Prostate gland (tissue), 2 donors: ENCODE results near the gene YWHAQ. TPM values are rescaled to one million over a fixed set of nuclear protein-coding genes. Genes with fewer than 3 reads are reported as not detected.
A peak's percentile ranks its signal among the peaks of the same experiment; 100 is the strongest.

Source experiments
- DNase-seq: peaks from one replicate; pipeline ENCODE4 v3.0.0-alpha.2; 2019; ENCODE audit warnings: low spot score
- H3K27ac ChIP-seq, 2 donors: fragments of 200-600 bp; sonication (generic); 2 replicates each; pipeline ENCODE4 v1.5.1; 2017 to 2019
- H3K27me3 ChIP-seq: fragments of 200-600 bp; sonication (generic); replicated peaks from 2 replicates; pipeline ENCODE4 v1.5.1; 2019; ENCODE audit not compliant: insufficient read depth
- H3K36me3 ChIP-seq, 2 donors: fragments of 200-600 bp; sonication (generic); 1 replicate in 1 of 2; 2 replicates in 1 of 2; pipeline versions ENCODE4 v1.5.1 to v1.8.1; 2017 to 2019
- H3K4me1 ChIP-seq: fragments of 200-600 bp; sonication (generic); replicated peaks from 2 replicates; pipeline ENCODE4 v1.5.1; 2019
- H3K4me3 ChIP-seq, 2 donors: fragments of 200-600 bp; sonication (generic); 2 replicates each; pipeline ENCODE4 v1.5.1; 2017 to 2019
- H3K9me3 ChIP-seq: fragments of 200-600 bp; sonication (generic); 2 replicates; pipeline ENCODE4 v1.5.1; 2017
- POLR2A ChIP-seq: fragments of 450-650 bp; IDR thresholded peaks from one replicate; pipeline ENCODE4 v1.6.1; 2016; ENCODE audit warnings: antibody characterized with exemption, mild to moderate bottlenecking
- POLR2AphosphoS5 ChIP-seq: sonication (generic); formaldehyde crosslinking; IDR thresholded peaks from one replicate; pipeline ENCODE4 v1.6.1; 2017; ENCODE audit warnings: antibody characterized with exemption
- WGBS: methylation state at CpG from one replicate; pipeline ENCODE4 v1.1.5; 2018; 5-methylcytosine and 5-hydroxymethylcytosine counted together
- intact Hi-C: fragments of 100-400 bp; cut with DNase I; formaldehyde crosslinking; loops from one replicate; pipeline ENCODE4 v1.14.2; 2022
- total RNA-seq, 2 donors: library from RNA; depleted of rRNA; stranded (reverse); fragments of >200 nt; gene quantifications; one replicate each; pipeline ENCODE4 v1.1.0, GENCODE V29; 2016
- TF ChIP-seq, protein P1 (sequence below), 4 experiments: fragments of 200-600 bp in 2 of 4; fragments of 450-650 bp in 2 of 4; sonication (generic) in 2 of 4; IDR thresholded peaks; 1 replicate in 3 of 4; 2 replicates in 1 of 4; pipeline ENCODE4 v1.5.1; 2016 to 2019; ENCODE audit warnings: antibody characterized with exemption in 4 of 4, mild to moderate bottlenecking in 2 of 4, moderate library complexity in 2 of 4

The YWHAQ gene
- total RNA-seq, 2 donors from 2014 or later = 208 to 248 TPM

DNA sequence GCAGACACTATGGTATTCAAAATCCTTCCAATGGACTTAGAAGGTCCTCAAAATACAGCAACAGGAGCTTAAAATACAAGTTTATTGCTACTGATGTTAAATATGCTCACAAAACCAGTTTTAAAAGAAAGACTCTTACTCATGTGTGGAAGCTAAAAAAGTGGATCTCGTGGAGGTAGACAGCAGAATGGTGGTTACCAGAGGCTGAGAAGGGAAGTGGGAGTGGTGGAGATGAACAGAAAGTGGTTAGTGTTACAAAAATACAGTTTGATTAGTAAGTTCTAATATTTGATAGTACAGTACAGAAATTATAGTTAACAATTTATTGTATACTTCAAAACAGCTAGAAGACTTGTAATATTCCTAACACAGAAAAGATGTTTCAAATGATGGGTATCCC is 87.2 kb downstream of the YWHAQ start:
- H3K4me3 ChIP-seq = no peak overlapping the region
- H3K27ac ChIP-seq = no peak overlapping the region
- TF ChIP-seq POLR2A (no peak), POLR2AphosphoS5 (no peak)
- TF ChIP-seq, protein P1, sequence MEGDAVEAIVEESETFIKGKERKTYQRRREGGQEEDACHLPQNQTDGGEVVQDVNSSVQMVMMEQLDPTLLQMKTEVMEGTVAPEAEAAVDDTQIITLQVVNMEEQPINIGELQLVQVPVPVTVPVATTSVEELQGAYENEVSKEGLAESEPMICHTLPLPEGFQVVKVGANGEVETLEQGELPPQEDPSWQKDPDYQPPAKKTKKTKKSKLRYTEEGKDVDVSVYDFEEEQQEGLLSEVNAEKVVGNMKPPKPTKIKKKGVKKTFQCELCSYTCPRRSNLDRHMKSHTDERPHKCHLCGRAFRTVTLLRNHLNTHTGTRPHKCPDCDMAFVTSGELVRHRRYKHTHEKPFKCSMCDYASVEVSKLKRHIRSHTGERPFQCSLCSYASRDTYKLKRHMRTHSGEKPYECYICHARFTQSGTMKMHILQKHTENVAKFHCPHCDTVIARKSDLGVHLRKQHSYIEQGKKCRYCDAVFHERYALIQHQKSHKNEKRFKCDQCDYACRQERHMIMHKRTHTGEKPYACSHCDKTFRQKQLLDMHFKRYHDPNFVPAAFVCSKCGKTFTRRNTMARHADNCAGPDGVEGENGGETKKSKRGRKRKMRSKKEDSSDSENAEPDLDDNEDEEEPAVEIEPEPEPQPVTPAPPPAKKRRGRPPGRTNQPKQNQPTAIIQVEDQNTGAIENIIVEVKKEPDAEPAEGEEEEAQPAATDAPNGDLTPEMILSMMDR (IDR thresholded peaks at IDR 0.05) = no peak
- no peak for DNase-seq
- no peaks in the 10 kb centered on the region for H3K27me3 ChIP-seq
- H3K4me1 ChIP-seq = no peaks in the 10 kb centered on the region
- no peaks in the 10 kb centered on the region for H3K9me3 ChIP-seq
- intact Hi-C loops = no loop called here
- WGBS = 26% methylated on average over 1 of the region's 1 CpG
- no peaks in the 10 kb centered on the region for H3K36me3 ChIP-seq

- Histone ChIP-seq H3K4me3 (no peak overlapping the region), H3K36me3 (no peaks in the 10 kb centered on the region), H3K27me3 (no peaks in the 10 kb centered on the region), H3K9me3 (no peaks in the 10 kb centered on the region), H3K27ac (peak overlapping the region in 1 of 2 donors; percentile 9), H3K4me1 (no peaks in the 10 kb centered on the region)
- intact Hi-C loops = no loop called here
- 80% methylated on average over 5 of the region's 5 CpGs for WGBS
- no peak for TF ChIP-seq POLR2A
- TF ChIP-seq, protein P1 (IDR thresholded peaks at IDR 0.05) = no peak
- TF ChIP-seq POLR2AphosphoS5 = no peak
- DNase-seq = no peak
Observed at GRCh38 chr2:9539531-9539930, 91.3 kb downstream of the YWHAQ start.

DNA sequence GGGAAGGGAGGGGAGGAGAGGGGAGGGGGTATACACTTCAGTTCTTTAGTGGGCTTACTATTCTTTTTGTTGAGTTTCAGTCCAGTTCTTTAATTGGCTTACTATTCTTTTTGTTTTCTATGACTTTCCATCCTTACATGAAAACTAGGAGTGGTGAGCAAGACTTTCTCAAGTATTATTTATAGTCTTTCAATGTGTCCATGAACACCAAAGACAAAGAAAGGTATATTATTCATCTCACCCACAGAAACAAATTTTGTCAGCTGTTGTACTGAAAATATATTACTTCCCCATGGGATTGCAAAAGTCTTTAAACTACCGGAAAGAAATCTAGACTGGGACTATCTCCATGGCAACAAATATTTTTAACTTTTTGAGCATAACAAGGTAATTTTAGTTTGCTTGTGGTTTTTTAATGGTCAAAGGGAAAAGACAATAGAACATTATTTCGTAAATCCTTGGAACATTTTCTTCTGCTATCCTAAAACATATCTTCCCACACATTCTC is 92.7 kb downstream of the YWHAQ start:
- Histone ChIP-seq H3K27me3 (no peaks in the 10 kb centered on the region), H3K4me3 (no peak overlapping the region), H3K36me3 (no peaks in the 10 kb centered on the region), H3K9me3 (no peaks in the 10 kb centered on the region), H3K4me1 (no peaks in the 10 kb centered on the region), H3K27ac (no peak overlapping the region)
- WGBS = 36% methylated on average over 2 of the region's 2 CpGs
- intact Hi-C loops = no loop called here
- no peak for DNase-seq
- TF ChIP-seq, protein P1 (IDR thresholded peaks at IDR 0.05) = no peak
- no peak for TF ChIP-seq POLR2AphosphoS5
- no peak for TF ChIP-seq POLR2A

DNA sequence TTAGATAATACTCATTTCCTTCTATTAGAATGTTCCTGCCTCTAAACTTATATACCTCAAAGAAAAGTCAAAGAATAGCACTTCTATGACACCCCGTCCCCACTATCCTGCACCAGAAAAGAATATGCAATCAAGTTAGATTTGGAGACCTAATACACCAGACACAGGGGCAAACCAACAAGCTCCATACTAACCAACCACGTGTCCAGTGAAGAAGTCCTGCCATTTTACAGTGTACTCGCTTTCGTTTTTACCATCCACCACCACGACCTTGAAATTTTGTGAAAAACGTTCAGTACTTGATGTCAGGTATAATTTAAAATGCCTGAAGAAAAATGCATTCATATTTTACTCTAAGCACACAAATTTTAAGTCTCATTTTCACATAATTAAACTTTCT is 94.3 kb downstream of the YWHAQ start:
- TF ChIP-seq POLR2A (no peak), POLR2AphosphoS5 (no peak)
- TF ChIP-seq, protein P1 (IDR thresholded peaks at IDR 0.05) = no peak
- no peaks in the 10 kb centered on the region for H3K36me3 ChIP-seq
- no peaks in the 10 kb centered on the region for H3K4me1 ChIP-seq
- DNase-seq = no peak
- H3K4me3 ChIP-seq = no peak overlapping the region
- no peak overlapping the region for H3K27ac ChIP-seq
- 93% methylated on average over 6 of the region's 6 CpGs for WGBS
- no peaks in the 10 kb centered on the region for H3K27me3 ChIP-seq
- intact Hi-C loops = no loop called here
- no peaks in the 10 kb centered on the region for H3K9me3 ChIP-seq

DNA sequence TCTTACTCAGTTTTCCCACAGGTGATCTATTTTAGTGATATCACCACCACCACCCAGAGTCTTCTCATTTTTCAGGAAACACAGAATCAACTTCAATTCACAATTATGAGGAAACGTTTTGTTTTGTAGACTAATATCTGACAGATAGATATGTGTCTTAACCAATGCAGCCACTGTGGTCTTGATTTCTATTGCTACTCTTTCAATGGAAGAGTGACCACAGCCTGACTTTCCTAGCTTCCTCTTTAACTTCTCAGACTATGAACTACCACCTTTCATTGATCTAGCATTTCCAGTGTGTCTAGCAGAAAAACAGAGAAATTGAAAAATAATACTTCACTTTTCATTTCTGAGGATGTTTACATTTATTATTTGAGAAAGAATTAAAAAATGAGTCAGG is 95.6 kb downstream of the YWHAQ start:
- no peak overlapping the region for H3K27ac ChIP-seq
- no peak for DNase-seq
- intact Hi-C loops = no loop called here
- no peak for TF ChIP-seq POLR2A
- no peak for TF ChIP-seq POLR2AphosphoS5
- TF ChIP-seq, protein P1 (IDR thresholded peaks at IDR 0.05) = no peak
- no peaks in the 10 kb centered on the region for H3K9me3 ChIP-seq
- 58% methylated on average over 1 of the region's 1 CpG for WGBS
- H3K36me3 ChIP-seq = no peaks in the 10 kb centered on the region
- no peaks in the 10 kb centered on the region for H3K27me3 ChIP-seq
- no peaks in the 10 kb centered on the region for H3K4me1 ChIP-seq
- H3K4me3 ChIP-seq = no peak overlapping the region
